ENCODE data around the gene PLA2G4F.
"Not testable (repeated sequence)": the region's sequence is repeated elsewhere in the genome, so short reads cannot be mapped to it uniquely, and the experiment has no call there.

Gene PLA2G4F

DNA sequence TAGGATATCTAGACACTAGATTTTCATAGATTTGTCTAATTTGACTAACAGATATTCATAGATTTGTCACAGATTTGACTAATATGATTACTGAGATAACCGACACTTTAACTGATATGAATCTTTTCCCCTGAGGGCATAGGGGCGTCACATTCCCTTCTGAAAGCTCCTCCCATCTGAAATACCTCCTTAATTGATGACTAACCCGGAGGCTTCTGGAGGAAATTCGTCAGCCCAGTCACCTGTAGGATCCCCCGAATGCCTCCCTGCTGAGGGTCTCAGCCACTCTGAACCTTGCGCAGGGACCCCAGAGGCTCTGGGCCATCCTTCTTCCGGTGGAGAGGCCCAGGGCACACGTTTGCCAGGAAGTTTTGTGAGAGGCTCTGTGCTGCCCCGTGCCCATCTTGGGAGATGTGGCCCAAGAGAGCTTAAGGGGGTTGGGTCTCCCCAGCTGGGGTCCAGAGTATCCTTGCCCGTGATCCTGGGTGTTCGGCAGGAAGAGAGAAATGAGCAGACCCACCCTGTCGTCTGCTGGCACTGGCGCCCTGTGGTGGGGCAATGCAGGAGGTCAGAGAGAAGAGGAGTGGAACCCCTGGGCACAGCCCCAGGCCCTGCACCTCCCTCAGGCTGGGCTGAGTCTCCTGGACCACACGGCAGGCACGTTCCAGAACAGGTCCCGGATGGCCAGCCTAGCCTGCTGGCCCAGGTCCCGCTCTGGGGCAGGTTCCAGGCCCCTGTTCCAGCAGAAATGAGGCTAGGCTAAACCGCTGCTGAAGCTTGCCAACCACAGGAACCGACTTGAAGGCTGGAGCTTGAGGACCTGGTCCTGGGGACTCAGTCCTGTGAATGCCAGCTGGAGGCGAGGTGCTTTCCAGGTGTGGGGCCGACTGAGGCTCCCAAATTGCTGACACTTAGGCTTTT, 63.8 kb downstream of the PLA2G4F start:
- DNase-seq = no peak

DNA sequence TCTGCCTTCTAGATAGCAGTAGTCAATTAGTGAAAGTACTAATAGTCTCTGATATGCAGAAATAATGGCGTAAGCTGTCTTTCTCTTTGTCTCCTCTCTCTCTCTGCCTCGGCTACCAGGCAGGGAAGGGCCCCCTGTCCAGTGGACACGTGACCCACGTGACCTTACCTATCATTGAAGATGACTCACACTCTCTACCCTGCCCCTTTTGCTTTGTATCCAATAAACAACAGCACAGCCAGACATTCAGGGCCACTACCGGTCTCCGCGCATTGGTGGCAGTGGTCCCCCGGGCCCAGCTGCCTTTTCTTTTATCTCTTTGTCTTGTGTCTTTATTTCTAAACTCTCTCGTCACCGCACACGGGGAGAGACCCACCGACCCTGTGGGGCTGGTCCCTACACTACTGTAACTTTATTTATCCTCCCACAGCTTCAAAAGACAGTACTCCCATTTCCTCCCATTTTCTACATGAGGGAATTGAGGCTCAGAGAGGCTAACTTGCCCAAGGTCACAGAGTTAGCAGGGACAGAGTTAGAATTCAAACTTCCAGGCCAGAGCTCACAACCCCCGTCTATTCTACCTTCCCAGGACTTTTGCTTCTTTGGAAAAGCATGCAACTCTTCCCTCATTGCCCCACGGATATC, 64.6 kb downstream of the PLA2G4F start:
- not testable (repeated sequence) for DNase-seq

DNA sequence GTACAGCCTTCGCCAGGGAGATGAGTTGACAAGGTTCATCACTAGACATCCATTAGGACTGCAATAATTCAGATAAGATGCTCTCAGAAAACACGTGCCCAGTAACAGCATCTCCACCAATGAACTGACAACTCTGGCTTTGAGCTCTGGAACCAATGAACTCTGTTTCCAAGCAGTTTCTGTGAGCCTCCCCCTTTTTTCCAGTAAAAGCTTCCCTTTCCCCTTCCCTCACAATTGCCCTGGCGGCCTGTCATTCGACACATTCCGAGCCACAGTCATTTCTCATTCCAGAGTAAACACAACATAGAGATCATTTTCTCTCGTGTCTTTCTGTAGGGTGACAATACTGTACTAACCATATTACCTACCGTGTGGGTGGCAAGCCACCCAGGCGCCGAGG, 65.7 kb downstream of the PLA2G4F start:
- no peak for DNase-seq

DNA sequence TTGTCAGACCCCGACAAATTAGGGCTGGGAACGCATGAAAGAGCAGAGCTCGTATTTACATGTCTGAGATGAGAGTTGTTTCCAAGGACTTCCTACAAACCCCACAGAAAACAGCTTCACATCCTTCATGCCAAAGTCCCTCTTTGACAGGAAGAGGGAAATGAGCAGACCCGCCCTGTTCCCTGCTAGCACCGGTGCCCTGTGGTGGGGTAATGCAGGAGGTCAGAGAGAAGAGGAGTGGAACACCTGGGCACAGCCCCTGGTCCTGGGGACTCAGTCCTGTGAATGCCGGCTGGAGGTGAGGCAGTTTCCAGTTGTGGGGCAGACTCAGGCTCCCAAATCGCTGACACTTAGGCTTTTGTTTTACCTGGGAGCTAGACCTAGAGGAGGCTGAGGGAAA, 66.1 kb downstream of the PLA2G4F start:
- no peak for DNase-seq

DNA sequence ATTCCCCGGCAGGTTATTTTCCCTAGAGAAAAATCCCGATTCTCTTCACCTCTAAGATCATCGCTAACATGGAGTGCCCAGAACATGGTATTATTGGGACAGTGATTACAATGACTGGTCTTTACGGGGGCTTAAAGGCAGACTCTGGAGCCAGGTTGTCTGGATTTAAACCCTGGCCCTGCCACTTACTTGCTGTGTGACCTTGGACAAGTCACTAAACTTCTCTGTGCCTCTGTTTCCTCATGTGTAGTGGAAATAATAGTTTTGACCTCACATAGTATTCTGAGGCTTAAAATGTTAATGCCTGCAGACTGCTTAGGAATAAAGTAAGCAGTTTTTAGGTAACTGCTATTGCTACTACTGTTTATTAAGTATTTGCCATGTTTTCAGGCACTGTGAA, 66.5 kb downstream of the PLA2G4F start:
- no peak for DNase-seq

Data from activated effector memory CD4-positive, alpha-beta T cell treated with Interleukin-2 at 50 U/mL for 16 hours (primary cell).